SW 1271 (cell line): ENCODE results near the gene SPRR4.
"Not testable (repeated sequence)": the region's sequence is repeated elsewhere in the genome, so short reads cannot be mapped to it uniquely, and the experiment has no call there.

ENCODE experiments used
- DNase-seq, 2 experiments: peaks; one replicate each; lab custom pipeline; 2025; lab: John Stamatoyannopoulos, UW

The SPRR4 gene

DNA sequence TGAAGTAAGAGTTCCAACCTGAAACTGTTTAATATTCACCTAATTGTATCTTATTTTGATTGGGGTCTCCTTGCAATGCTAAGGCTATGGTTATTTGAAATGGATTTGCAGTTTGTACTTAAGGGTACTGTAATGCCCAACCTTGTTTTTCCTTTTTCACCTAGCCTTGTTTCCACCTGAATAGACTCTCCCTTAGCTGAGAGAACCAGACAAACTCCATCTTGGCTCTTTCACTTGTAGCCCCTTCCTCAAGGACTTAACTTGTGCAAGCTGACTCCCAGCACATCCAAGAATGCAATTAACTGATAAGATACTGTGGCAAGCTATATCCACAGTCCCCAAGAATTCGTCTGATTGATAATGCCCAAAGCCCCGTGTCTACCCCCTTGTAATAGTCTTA, 51.4 kb downstream of the SPRR4 start:
- DNase-seq = not testable (repeated sequence)
